ENCODE results near the gene AQP6.
A peak's percentile ranks its signal among the peaks of the same experiment; 100 is the strongest.

The AQP6 gene

GRCh38 chr12:49942921-49943624, 29.7 kb upstream of the AQP6 start:
- peak; percentile 65 for DNase-seq (ENCODE audit: low read depth)
- TF ChIP-seq, protein P1, sequence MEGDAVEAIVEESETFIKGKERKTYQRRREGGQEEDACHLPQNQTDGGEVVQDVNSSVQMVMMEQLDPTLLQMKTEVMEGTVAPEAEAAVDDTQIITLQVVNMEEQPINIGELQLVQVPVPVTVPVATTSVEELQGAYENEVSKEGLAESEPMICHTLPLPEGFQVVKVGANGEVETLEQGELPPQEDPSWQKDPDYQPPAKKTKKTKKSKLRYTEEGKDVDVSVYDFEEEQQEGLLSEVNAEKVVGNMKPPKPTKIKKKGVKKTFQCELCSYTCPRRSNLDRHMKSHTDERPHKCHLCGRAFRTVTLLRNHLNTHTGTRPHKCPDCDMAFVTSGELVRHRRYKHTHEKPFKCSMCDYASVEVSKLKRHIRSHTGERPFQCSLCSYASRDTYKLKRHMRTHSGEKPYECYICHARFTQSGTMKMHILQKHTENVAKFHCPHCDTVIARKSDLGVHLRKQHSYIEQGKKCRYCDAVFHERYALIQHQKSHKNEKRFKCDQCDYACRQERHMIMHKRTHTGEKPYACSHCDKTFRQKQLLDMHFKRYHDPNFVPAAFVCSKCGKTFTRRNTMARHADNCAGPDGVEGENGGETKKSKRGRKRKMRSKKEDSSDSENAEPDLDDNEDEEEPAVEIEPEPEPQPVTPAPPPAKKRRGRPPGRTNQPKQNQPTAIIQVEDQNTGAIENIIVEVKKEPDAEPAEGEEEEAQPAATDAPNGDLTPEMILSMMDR (IDR thresholded peaks at IDR 0.05; ENCODE audit: insufficient read depth, low read depth, low read length, missing control alignments) = no peak
- no peak overlapping the region for H3K4me3 ChIP-seq (ENCODE audit: low read length)

DNA sequence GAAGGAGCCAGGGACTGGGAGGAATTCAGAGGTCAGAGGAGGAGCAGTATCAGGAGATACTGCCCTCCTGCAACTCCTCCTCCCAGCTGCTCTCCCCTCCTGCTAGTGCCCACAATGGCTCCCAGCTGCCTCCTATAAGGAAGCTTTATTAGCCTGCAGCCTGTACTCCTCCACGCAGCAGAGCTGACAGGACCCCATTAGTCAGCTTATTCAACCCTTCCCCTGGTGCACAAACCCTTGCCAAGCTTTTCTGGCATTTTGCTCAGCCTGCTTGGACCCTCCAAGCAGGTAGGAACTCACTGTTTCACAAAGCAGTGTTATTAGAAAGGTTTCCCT, 29.2 kb upstream of the AQP6 start:
- no peak for DNase-seq (ENCODE audit: low read depth)
- TF ChIP-seq, protein P1 (IDR thresholded peaks at IDR 0.05; ENCODE audit: insufficient read depth, low read depth, low read length, missing control alignments) = no peak
- H3K4me3 ChIP-seq (ENCODE audit: low read length) = no peak overlapping the region

GRCh38 chr12:49944046-49944445, 28.7 kb upstream of the AQP6 start:
- TF ChIP-seq, protein P1 (IDR thresholded peaks at IDR 0.05; ENCODE audit: insufficient read depth, low read depth, low read length, missing control alignments) = no peak
- no peak for DNase-seq (ENCODE audit: low read depth)
- no peak overlapping the region for H3K4me3 ChIP-seq (ENCODE audit: low read length)

DNA sequence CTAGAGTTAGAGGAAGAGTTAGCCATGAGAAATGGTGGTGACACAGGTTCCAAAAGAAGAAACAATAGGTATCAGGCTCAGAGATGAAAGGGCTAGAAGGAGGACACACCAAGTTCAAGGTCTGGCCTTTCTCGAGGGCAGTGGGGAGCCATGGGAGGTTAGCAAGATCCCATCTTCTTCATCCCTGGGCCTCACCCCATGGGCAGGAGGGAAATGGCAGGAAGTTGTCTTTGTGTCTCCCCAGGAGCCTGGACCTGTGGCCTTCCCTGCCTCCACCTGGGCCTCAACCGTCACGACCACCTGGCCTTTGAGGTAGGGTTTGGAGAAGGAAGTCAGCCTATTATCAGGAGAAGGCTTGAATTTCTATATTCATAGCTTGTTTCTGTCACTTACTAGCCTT, 28.0 kb upstream of the AQP6 start:
- no peak for DNase-seq (ENCODE audit: low read depth)
- H3K4me3 ChIP-seq (ENCODE audit: low read length) = no peak overlapping the region
- TF ChIP-seq, protein P1 (IDR thresholded peaks at IDR 0.05; ENCODE audit: insufficient read depth, low read depth, low read length, missing control alignments) = no peak

- TF ChIP-seq, protein P1 (IDR thresholded peaks at IDR 0.05; ENCODE audit: insufficient read depth, low read depth, low read length, missing control alignments) = peak; percentile 87
- peak; percentile 81 for DNase-seq (ENCODE audit: low read depth)
- H3K4me3 ChIP-seq (ENCODE audit: low read length) = no peak overlapping the region
Measured at GRCh38 chr12:49945394-49946080, 27.2 kb upstream of the AQP6 start.

GRCh38 chr12:49946086-49946485, 26.7 kb upstream of the AQP6 start:
- TF ChIP-seq, protein P1 (IDR thresholded peaks at IDR 0.05; ENCODE audit: insufficient read depth, low read depth, low read length, missing control alignments) = no peak
- H3K4me3 ChIP-seq (ENCODE audit: low read length) = no peak overlapping the region
- no peak for DNase-seq (ENCODE audit: low read depth)

DNA sequence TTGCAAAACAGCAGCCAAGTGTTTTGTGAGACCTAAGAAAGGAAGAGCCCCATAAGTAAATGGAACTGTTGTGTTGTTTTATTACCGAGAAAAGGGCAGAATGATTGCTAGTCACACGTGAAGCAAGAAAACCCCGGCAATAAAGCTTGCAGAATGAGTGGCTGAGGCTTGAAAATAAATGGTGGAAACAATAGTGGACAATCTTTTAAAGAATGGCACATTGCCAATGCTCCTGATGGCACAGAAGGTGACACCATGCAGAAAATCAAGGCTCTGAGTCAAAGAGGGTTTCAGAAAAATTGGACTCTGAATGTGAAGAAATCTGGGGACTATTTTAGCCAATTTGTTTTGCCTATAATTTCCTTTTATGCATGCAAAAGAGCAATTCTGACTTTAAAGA, 26.2 kb upstream of the AQP6 start:
- DNase-seq (ENCODE audit: low read depth) = no peak
- TF ChIP-seq, protein P1 (IDR thresholded peaks at IDR 0.05; ENCODE audit: insufficient read depth, low read depth, low read length, missing control alignments) = no peak
- H3K4me3 ChIP-seq (ENCODE audit: low read length) = no peak overlapping the region

Data from epithelial cell of esophagus (primary cell).